OCI-LY1 (cell line): Measurements from ENCODE around the gene RASD1.

Experiments used
- H2AFZ ChIP-seq: fragments of 200-600 bp; sonication (generic), shearing (Covaris generic); 2 replicates; pipeline ENCODE4 v1.6.0; 2014; ENCODE audit warnings: antibody characterized with exemption, mild to moderate bottlenecking, low read length
- H3F3A ChIP-seq: fragments of 200-600 bp; sonication (generic), shearing (Covaris generic); 2 replicates; pipeline ENCODE4 v1.6.0; 2014; ENCODE audit warnings: mild to moderate bottlenecking, antibody characterized with exemption, low read length, moderate library complexity; ENCODE audit not compliant: insufficient read depth
- H3K27ac ChIP-seq: fragments of 200-600 bp; sonication (generic); 2 replicates; pipeline ENCODE4 v1.5.1; 2014; ENCODE audit warnings: low read length, mixed run types, mild to moderate bottlenecking, low read depth; ENCODE audit not compliant: poor library complexity, severe bottlenecking
- H3K27me3 ChIP-seq: fragments of 200-600 bp; sonication (generic); 2 replicates; pipeline ENCODE4 v1.6.0; 2014; ENCODE audit warnings: antibody characterized with exemption, mild to moderate bottlenecking, low read length, moderate library complexity; ENCODE audit not compliant: insufficient read depth
- H3K36me3 ChIP-seq: fragments of 200-600 bp; sonication (generic); 2 replicates; pipeline ENCODE4 v1.6.1; 2014; ENCODE audit warnings: mild to moderate bottlenecking, antibody characterized with exemption, low read length, moderate library complexity, mixed read lengths; ENCODE audit not compliant: insufficient read depth
- H3K4me1 ChIP-seq: fragments of 200-600 bp; sonication (generic); 2 replicates; pipeline ENCODE4 v1.5.1; 2014; ENCODE audit warnings: mild to moderate bottlenecking, low read length, moderate library complexity; ENCODE audit not compliant: insufficient read depth, severe bottlenecking
- H3K4me2 ChIP-seq: fragments of 200-600 bp; sonication (generic), shearing (Covaris generic); 2 replicates; pipeline ENCODE4 v1.6.1; 2014; ENCODE audit warnings: low read length
- H3K4me3 ChIP-seq: fragments of 200-600 bp; sonication (generic); 2 replicates; pipeline ENCODE4 v1.5.1; 2014; ENCODE audit warnings: low read length, low read depth, mild to moderate bottlenecking, mixed read lengths; ENCODE audit not compliant: poor library complexity, severe bottlenecking
- H3K79me2 ChIP-seq: fragments of 200-600 bp; shearing (Covaris generic); 2 replicates; pipeline ENCODE4 v1.6.1; 2016; ENCODE audit warnings: mixed run types, low read length, mixed read lengths; ENCODE audit not compliant: insufficient read depth
- H3K9ac ChIP-seq: fragments of 200-600 bp; sonication (generic), shearing (Covaris generic); 2 replicates; pipeline ENCODE4 v1.6.1; 2014; ENCODE audit warnings: mild to moderate bottlenecking, low read length, mixed read lengths
- H3K9me2 ChIP-seq: fragments of 200-600 bp; sonication (generic), shearing (Covaris generic); 2 replicates; pipeline ENCODE4 v1.6.1; 2014; ENCODE audit warnings: low read depth, mild to moderate bottlenecking, low read length, mixed read lengths
- H3K9me3 ChIP-seq: fragments of 200-600 bp; shearing (Covaris generic); 2 replicates; pipeline ENCODE4 v1.6.1; 2014; ENCODE audit warnings: low read length, mixed read lengths
- H4K20me1 ChIP-seq: fragments of 200-600 bp; sonication (generic), shearing (Covaris generic); 2 replicates; pipeline ENCODE4 v1.6.0; 2016; ENCODE audit warnings: mild to moderate bottlenecking, low read length; ENCODE audit not compliant: insufficient read depth
- CTCF ChIP-seq: fragments of 200-600 bp; sonication (generic), shearing (Covaris generic); IDR thresholded peaks from 2 replicates; pipeline ENCODE4 v1.5.1; 2017; ENCODE audit warnings: mild to moderate bottlenecking, antibody characterized with exemption, low read length, moderate library complexity, mixed read lengths
- EZH2 ChIP-seq: fragments of 200-600 bp; sonication (generic), shearing (Covaris generic); IDR thresholded peaks from 2 replicates; pipeline ENCODE4 v1.8.0; 2017; ENCODE audit warnings: borderline replicate concordance, mixed run types, mild to moderate bottlenecking, antibody characterized with exemption, low read length, moderate library complexity, mixed read lengths

The RASD1 gene

DNA sequence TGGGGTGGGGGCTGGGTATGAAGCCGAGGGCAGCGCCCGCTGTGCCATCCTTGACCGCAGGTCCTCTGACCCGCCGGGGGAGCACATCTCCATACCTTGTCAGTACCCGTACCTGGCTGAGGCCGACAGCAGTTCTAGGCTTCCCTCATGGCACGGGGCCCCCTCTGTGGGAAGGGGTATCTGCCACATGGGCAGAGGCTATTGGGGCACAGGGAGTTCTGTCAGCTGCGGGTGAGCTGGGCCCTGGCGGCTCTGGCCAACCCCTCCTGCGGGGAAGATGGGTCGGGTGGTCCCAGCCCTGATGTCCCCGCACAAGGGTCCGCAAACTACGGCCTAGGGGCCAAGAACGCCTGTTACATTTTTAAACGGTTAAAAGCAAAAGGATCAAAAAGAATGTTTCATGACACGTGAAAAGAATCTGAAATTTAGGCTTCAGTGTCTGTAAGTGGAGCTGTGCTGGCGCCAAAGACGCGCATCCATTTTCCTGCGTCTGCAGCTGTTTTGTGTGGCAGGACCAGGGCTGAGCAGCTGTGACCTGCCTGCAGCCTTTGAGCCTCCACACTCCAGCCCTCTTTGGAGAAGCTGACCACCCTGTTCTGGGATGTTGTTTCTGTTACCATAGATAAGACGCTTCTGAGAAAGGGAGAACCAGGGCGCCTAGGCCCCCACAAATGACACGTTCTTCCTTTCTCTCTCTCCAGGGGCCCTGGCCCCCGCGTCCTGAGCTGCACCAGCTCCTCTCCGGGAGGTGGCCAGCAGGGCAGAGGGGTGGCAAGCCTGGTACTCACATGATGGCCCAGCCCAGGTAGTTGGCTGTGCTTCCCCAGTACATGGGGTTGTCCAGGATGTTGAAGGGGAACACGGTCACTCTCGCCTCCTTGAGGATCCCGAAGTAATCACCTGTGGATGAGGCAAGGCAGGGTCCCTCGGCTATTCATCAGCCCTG lies 12.7 kb upstream of the RASD1 start:
- Histone ChIP-seq H3K4me2 (no peak overlapping the region), H2AFZ (no peak overlapping the region), H3F3A (no peaks in the 10 kb centered on the region), H3K27me3 (no peaks in the 10 kb centered on the region), H3K9me3 (no peaks in the 10 kb centered on the region), H3K4me3 (no peak overlapping the region), H3K9me2 (no peaks in the 10 kb centered on the region), H3K9ac (no peak overlapping the region), H4K20me1 (no peaks in the 10 kb centered on the region), H3K36me3 (no peaks in the 10 kb centered on the region), H3K4me1 (no peaks in the 10 kb centered on the region), H3K79me2 (no peaks in the 10 kb centered on the region), H3K27ac (no peak overlapping the region)
- TF ChIP-seq CTCF (no peak), EZH2 (no peak)

DNA sequence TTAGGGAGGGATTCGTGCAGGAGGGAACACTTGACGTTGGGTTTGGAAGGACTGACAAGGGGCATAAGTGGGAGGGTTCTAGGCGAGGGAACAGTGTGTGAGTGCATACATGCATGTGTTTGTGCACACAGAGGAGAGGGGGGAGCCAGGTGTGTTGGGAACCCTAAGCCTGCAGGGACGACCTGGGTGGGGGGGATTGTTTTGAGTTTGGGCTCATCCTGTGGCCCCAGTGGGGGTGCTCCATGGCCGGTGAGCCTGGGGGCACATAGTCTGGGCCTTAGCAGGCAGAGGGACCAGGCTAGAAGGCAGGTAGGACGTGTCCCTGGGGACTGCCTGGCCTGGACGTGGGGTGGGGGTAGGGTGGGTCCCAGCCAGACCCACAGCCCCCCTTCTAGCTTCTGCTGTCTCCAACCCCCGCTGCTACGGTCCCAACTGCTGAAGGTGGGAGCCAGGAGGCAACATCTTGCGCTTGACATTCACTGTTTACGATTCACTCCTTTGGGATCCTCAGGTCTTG lies 11.9 kb upstream of the RASD1 start:
- H3K4me1 ChIP-seq: no peaks in the 10 kb centered on the region
- no peaks in the 10 kb centered on the region for H3K9me3 ChIP-seq
- no peak overlapping the region for H2AFZ ChIP-seq
- H3K27me3 ChIP-seq: no peaks in the 10 kb centered on the region
- H3K36me3 ChIP-seq: no peaks in the 10 kb centered on the region
- no peaks in the 10 kb centered on the region for H3F3A ChIP-seq
- no peak overlapping the region for H3K4me2 ChIP-seq
- no peaks in the 10 kb centered on the region for H4K20me1 ChIP-seq
- no peak overlapping the region for H3K4me3 ChIP-seq
- no peak overlapping the region for H3K9ac ChIP-seq
- no peaks in the 10 kb centered on the region for H3K79me2 ChIP-seq
- no peak for TF ChIP-seq EZH2
- no peak for TF ChIP-seq CTCF
- H3K27ac ChIP-seq: no peak overlapping the region
- no peaks in the 10 kb centered on the region for H3K9me2 ChIP-seq

- no peaks in the 10 kb centered on the region for H3K79me2 ChIP-seq
- H3K36me3 ChIP-seq: no peaks in the 10 kb centered on the region
- H3K27me3 ChIP-seq: no peaks in the 10 kb centered on the region
- H3K9ac ChIP-seq: no peak overlapping the region
- no peak overlapping the region for H2AFZ ChIP-seq
- no peak overlapping the region for H3K27ac ChIP-seq
- H3K9me2 ChIP-seq: no peaks in the 10 kb centered on the region
- no peak overlapping the region for H3K4me3 ChIP-seq
- no peak overlapping the region for H3K4me2 ChIP-seq
- no peaks in the 10 kb centered on the region for H4K20me1 ChIP-seq
- H3K9me3 ChIP-seq: no peaks in the 10 kb centered on the region
- no peaks in the 10 kb centered on the region for H3K4me1 ChIP-seq
- TF ChIP-seq CTCF (no peak), EZH2 (no peak)
- H3F3A ChIP-seq: no peaks in the 10 kb centered on the region
These were observed 11.3 kb upstream of the RASD1 start for GRCh38 chr17:17507465-17508011.
